ENCODE measurements around the gene AGPS.

The AGPS gene

GRCh38 chr2:177478907-177479306, 86.3 kb downstream of the AGPS start:
- no peak for TF ChIP-seq FOXP2 (optimal IDR thresholded peaks at IDR 0.05; ENCODE audit: borderline replicate concordance, extremely low read depth, extremely low read length, insufficient read depth)
- TF ChIP-seq, protein P1, sequence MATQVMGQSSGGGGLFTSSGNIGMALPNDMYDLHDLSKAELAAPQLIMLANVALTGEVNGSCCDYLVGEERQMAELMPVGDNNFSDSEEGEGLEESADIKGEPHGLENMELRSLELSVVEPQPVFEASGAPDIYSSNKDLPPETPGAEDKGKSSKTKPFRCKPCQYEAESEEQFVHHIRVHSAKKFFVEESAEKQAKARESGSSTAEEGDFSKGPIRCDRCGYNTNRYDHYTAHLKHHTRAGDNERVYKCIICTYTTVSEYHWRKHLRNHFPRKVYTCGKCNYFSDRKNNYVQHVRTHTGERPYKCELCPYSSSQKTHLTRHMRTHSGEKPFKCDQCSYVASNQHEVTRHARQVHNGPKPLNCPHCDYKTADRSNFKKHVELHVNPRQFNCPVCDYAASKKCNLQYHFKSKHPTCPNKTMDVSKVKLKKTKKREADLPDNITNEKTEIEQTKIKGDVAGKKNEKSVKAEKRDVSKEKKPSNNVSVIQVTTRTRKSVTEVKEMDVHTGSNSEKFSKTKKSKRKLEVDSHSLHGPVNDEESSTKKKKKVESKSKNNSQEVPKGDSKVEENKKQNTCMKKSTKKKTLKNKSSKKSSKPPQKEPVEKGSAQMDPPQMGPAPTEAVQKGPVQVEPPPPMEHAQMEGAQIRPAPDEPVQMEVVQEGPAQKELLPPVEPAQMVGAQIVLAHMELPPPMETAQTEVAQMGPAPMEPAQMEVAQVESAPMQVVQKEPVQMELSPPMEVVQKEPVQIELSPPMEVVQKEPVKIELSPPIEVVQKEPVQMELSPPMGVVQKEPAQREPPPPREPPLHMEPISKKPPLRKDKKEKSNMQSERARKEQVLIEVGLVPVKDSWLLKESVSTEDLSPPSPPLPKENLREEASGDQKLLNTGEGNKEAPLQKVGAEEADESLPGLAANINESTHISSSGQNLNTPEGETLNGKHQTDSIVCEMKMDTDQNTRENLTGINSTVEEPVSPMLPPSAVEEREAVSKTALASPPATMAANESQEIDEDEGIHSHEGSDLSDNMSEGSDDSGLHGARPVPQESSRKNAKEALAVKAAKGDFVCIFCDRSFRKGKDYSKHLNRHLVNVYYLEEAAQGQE (IDR thresholded peaks at IDR 0.05; ENCODE audit: insufficient read depth in 1 of 2, low read depth in 2 of 2, low read length in 2 of 2), result no peak
- no peak for TF ChIP-seq POLR2AphosphoS5 (IDR thresholded peaks at IDR 0.05; ENCODE audit: low read depth, low read length)

GRCh38 chr2:177482195-177482594, 89.6 kb downstream of the AGPS start:
- TF ChIP-seq TAF1 (IDR thresholded peaks at IDR 0.05; ENCODE audit: borderline replicate concordance, insufficient read depth, low read length), result no peak
- TF ChIP-seq POLR2AphosphoS5 (IDR thresholded peaks at IDR 0.05; ENCODE audit: low read depth, low read length), result no peak
- no peak for TF ChIP-seq FOXP2 (optimal IDR thresholded peaks at IDR 0.05; ENCODE audit: borderline replicate concordance, extremely low read depth, extremely low read length, insufficient read depth)
- TF ChIP-seq SIN3A (IDR thresholded peaks at IDR 0.05; ENCODE audit: borderline replicate concordance, insufficient read depth, low read length), result no peak
- TF ChIP-seq, protein P1 (IDR thresholded peaks at IDR 0.05; ENCODE audit: insufficient read depth in 1 of 2, low read depth in 2 of 2, low read length in 2 of 2), result no peak

DNA sequence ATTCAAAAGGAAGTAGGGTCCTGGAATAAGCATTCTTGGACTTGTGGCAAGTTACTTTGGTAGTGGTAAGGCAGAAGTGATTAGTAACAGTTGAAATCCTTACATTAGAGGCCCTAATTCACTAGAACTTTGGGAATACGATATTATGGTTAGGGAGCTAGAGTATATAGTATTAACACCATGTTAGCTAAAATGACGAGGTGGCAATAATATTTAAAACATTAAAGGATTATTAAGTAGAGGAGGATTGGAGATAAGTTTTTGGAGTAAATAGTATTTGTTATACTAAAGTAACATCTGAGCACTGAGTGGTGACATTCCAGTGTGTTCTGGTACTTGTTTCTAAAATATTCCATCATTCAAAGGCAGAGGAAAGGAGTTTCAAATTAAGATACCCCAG, 91.0 kb downstream of the AGPS start:
- TF ChIP-seq POLR2AphosphoS5 (IDR thresholded peaks at IDR 0.05; ENCODE audit: low read depth, low read length), result no peak
- no peak for TF ChIP-seq FOXP2 (optimal IDR thresholded peaks at IDR 0.05; ENCODE audit: borderline replicate concordance, extremely low read depth, extremely low read length, insufficient read depth)
- TF ChIP-seq TAF1 (IDR thresholded peaks at IDR 0.05; ENCODE audit: borderline replicate concordance, insufficient read depth, low read length), result no peak
- TF ChIP-seq, protein P1 (IDR thresholded peaks at IDR 0.05; ENCODE audit: insufficient read depth in 1 of 2, low read depth in 2 of 2, low read length in 2 of 2), result no peak
- TF ChIP-seq SIN3A (IDR thresholded peaks at IDR 0.05; ENCODE audit: borderline replicate concordance, insufficient read depth, low read length), result no peak

DNA sequence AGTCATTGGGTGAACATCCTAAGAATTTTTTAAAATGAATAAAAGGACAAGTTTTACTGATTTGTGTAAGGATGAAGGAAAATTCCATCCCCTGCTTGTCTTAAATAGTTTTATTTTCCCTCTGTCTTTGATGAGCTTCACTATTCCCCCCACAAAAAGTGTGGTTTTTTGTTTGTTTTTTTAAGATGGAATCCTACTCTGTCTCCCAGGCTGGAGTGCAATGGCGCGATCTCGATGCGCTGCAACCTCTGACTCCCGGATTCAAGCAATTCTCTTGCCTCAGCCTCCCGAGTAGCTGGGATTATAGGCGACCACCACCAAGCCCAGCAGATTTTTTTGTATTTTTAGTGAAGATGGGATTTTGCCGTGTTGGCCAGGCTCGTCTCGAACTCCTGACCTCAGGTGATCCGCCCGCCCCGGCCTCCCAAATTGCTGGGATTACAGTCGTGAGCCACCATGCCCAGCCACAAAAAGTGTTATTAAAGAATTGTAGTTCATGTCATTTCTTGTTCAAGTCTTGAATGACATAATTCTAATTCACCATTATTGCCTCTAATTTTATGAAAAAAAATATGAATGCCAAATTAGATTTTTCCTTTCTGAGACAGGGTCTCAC, 91.7 kb downstream of the AGPS start:
- TF ChIP-seq POLR2AphosphoS5 (IDR thresholded peaks at IDR 0.05; ENCODE audit: low read depth, low read length) (no peak), TAF1 (IDR thresholded peaks at IDR 0.05; ENCODE audit: borderline replicate concordance, insufficient read depth, low read length) (no peak), FOXP2 (optimal IDR thresholded peaks at IDR 0.05; ENCODE audit: borderline replicate concordance, extremely low read depth, extremely low read length, insufficient read depth) (no peak), SIN3A (IDR thresholded peaks at IDR 0.05; ENCODE audit: borderline replicate concordance, insufficient read depth, low read length) (no peak)
- TF ChIP-seq, protein P1 (IDR thresholded peaks at IDR 0.05; ENCODE audit: insufficient read depth in 1 of 2, low read depth in 2 of 2, low read length in 2 of 2), result no peak
